ENCODE results near the gene HDAC4. TPM values are rescaled to one million over a fixed set of nuclear protein-coding genes. Genes with fewer than 3 reads are reported as not detected.
A peak's percentile ranks its signal among the peaks of the same experiment; 100 is the strongest.

Gene HDAC4
- total and polyA plus RNA-seq, 9 of the 15 experiments (the other 6 are each of a cell fraction or from before 2014, with no cell fraction given) = 0.11 to 20.2 (median 4.0) TPM

- TF ChIP-seq CAMTA2 (CRISPR knock-in tag; conservative IDR thresholded peaks at IDR 0.05) = no peak
- TF ChIP-seq FOXP4 (CRISPR knock-in tag; IDR thresholded peaks at IDR 0.05; ENCODE audit: borderline replicate concordance) = no peak
- TF ChIP-seq GABPA (tag; conservative IDR thresholded peaks at IDR 0.05; ENCODE audit: low read depth) = peak; percentile 71
- TF ChIP-seq HLTF (IDR thresholded peaks at IDR 0.05) = no peak
- TF ChIP-seq GTF2E2 (tag; IDR thresholded peaks at IDR 0.05) = no peak
- TF ChIP-seq NCOR1 (IDR thresholded peaks at IDR 0.05) = peak; percentile 27; the same call in 1 of the 2 replicates
- TF ChIP-seq ZNF407 (IDR thresholded peaks at IDR 0.05; ENCODE audit: low read depth) = no peak
- TF ChIP-seq MIER1 (IDR thresholded peaks at IDR 0.05; ENCODE audit: low read depth) = no peak
- TF ChIP-seq ATF4 (CRISPR knock-in tag; IDR thresholded peaks at IDR 0.05) = no peak
- TF ChIP-seq FIP1L1 (IDR thresholded peaks at IDR 0.05; ENCODE audit: low read depth, low read length, poor library complexity, severe bottlenecking) = no peak
Measured at GRCh38 chr2:239275044-239275685, 125.7 kb downstream of the HDAC4 start (continued).
